Brain microvascular endothelial cell (primary cell): ENCODE measurements around the gene RTP1.
A peak's percentile ranks its signal among the peaks of the same experiment; 100 is the strongest.

ENCODE experiments used
- DNase-seq: peaks from one replicate; pipeline ENCODE4 v3.0.0-alpha.2; 2020
- H3K27ac ChIP-seq: fragments of 250-450 bp; sonication (Bioruptor Pico); 2 replicates; pipeline ENCODE4 v1.5.1; 2020; ENCODE audit warnings: mild to moderate bottlenecking, moderate library complexity
- H3K27me3 ChIP-seq: fragments of 250-450 bp; sonication (Bioruptor Pico); replicated peaks from 2 replicates; pipeline ENCODE4 v1.5.1; 2020; ENCODE audit warnings: mild to moderate bottlenecking
- H3K36me3 ChIP-seq: fragments of 250-450 bp; sonication (Bioruptor Pico); replicated peaks from 2 replicates; pipeline ENCODE4 v1.5.1; 2020; ENCODE audit warnings: mild to moderate bottlenecking
- H3K4me3 ChIP-seq: 2 replicates; pipeline ENCODE4 v1.5.1; 2011; ENCODE audit warnings: low read depth, mild to moderate bottlenecking, control low read depth, low read length, moderate library complexity
- in situ Hi-C: cut with HindIII; loops from 2 replicates; pipeline ENCODE4 v1.10.0; 2017; ENCODE audit warnings: low sequenced_read_pairs, low pct_ligation_motif_present
- TF ChIP-seq, protein P1 (sequence below): IDR thresholded peaks from 2 replicates; pipeline ENCODE4 v1.5.1; 2011; ENCODE audit warnings: low read depth, mild to moderate bottlenecking, moderate library complexity, low read length, control low read depth, inconsistent platforms; ENCODE audit errors: missing control alignments

The RTP1 gene

DNA sequence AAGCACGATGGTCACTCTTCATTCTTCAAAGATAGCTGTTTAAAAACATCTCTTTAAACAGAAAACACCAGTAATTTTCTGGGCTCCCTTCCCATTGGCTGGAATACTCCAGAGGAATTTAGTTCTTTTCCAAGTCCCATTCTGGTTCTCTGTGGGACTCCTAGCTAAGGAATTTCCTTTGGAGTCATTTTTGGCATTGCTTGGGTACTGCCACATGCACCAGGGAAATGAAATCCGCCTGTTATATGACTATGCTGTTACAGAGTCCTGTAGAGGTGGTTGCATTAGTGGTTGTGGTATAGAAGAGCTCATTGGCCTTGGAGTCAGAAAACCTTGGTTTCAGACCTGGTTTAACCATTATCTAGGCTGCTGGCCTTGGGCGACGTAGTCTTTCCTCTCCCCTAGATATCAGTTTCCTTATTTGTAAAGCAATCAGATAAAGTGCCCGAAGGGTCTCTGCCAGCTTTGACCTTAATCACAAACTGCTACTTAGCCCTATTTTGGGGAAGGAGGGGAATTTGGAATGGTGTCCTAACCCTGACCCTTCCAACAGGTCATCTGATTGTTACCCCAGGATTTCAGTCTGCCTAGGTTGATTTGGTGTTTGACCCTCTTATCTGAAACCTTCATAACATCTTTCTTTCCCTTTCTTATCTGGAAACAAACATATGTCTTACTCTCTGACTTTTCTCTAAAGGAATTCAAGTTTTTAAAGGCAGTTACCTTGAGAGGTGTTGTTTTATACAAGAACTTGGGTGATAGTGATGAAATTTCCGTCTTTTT, 13.4 kb downstream of the RTP1 start:
- Histone ChIP-seq H3K27ac (no peak overlapping the region), H3K4me3 (no peak overlapping the region), H3K36me3 (no peaks in the 10 kb centered on the region), H3K27me3 (no peaks in the 10 kb centered on the region)
- TF ChIP-seq, protein P1, sequence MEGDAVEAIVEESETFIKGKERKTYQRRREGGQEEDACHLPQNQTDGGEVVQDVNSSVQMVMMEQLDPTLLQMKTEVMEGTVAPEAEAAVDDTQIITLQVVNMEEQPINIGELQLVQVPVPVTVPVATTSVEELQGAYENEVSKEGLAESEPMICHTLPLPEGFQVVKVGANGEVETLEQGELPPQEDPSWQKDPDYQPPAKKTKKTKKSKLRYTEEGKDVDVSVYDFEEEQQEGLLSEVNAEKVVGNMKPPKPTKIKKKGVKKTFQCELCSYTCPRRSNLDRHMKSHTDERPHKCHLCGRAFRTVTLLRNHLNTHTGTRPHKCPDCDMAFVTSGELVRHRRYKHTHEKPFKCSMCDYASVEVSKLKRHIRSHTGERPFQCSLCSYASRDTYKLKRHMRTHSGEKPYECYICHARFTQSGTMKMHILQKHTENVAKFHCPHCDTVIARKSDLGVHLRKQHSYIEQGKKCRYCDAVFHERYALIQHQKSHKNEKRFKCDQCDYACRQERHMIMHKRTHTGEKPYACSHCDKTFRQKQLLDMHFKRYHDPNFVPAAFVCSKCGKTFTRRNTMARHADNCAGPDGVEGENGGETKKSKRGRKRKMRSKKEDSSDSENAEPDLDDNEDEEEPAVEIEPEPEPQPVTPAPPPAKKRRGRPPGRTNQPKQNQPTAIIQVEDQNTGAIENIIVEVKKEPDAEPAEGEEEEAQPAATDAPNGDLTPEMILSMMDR, result no peak
- in situ Hi-C loops, result loop anchor here (25.0 kb wide), 1 partner anchor 477 kb away; no protein-coding TSS in a partner anchor
- no peak for DNase-seq

DNA sequence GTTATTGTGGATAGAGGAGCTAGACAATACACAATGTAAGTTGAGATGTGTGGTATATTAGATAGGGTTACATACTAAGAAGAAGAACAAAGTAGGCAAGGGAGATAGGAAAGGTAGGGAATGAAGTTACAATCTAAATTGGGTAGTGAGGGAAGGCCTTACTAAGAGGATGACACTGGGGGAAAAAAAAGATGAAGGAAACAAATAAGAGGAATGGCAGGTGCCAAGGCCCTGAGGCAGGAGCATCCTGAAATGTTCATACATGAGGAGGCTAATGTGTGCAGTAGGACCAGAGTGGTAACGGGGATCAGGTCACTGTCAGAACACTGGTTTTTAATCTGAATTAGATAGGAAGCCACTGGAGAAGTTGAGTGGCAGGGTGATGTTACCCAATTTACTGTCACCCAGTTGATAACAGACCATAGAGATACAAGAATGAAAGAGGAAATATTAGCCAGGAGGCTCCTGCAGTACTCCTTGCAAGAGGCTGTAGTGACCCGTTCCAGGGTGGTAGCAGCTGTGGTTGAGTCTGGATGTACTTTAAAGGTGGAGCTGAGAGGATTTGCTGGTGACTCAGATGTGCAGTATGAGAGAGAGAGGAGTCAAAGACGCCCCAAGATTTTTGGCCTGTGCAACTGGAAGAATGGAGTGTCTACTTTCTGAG, 14.4 kb downstream of the RTP1 start:
- Histone ChIP-seq H3K36me3 (no peaks in the 10 kb centered on the region), H3K4me3 (no peak overlapping the region), H3K27me3 (no peaks in the 10 kb centered on the region), H3K27ac (no peak overlapping the region)
- TF ChIP-seq, protein P1, result no peak
- peak; percentile 22 for DNase-seq
- in situ Hi-C loops, result loop anchor here (25.0 kb wide), 1 partner anchor 476 kb away; no protein-coding TSS in a partner anchor

DNA sequence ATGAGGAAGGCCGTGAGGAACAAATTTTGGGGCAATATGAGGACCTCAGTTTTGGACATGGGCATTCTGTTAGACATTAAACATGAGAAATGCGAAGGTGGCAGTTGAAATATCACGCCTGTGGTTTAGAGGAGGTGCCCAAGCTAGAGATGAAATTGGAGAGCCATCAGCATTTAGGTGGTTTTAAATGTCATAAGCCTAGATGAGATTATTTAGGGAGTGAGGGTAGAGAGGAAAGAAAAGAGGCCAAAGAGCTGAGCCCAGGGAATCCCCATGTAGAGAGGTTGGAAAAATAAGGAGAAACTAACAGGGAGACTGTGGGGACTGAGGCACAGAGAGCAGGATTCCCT, 14.9 kb downstream of the RTP1 start:
- TF ChIP-seq, protein P1, result no peak
- H3K27ac ChIP-seq, result no peak overlapping the region
- no peak for DNase-seq
- no peak overlapping the region for H3K4me3 ChIP-seq
- no peaks in the 10 kb centered on the region for H3K27me3 ChIP-seq
- H3K36me3 ChIP-seq, result no peaks in the 10 kb centered on the region
- in situ Hi-C loops, result loop anchor here (25.0 kb wide), 1 partner anchor 475 kb away; no protein-coding TSS in a partner anchor

DNA sequence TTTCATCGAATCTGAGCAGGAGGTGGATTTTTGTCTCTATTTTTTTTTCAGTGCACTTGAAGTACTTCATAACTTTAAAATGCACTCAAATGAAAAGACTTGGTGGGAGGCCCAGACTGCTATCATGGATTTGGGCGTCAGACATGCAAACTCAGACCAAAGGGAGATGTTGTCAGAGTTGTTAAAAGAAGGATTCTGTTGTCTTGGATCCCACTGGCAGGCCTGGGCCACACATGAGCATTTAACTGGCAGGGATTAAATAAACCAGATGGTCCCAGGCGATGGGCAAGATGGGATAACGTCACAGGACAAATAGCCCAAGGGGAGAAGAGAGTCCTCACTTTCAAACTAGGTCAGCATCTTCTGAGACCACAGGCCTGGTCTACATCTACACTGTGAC, 15.4 kb downstream of the RTP1 start:
- TF ChIP-seq, protein P1, result no peak
- no peak overlapping the region for H3K4me3 ChIP-seq
- no peak overlapping the region for H3K27ac ChIP-seq
- no peaks in the 10 kb centered on the region for H3K36me3 ChIP-seq
- no peak for DNase-seq
- in situ Hi-C loops, result loop anchor here (25.0 kb wide), 1 partner anchor 475 kb away; no protein-coding TSS in a partner anchor
- no peaks in the 10 kb centered on the region for H3K27me3 ChIP-seq

DNA sequence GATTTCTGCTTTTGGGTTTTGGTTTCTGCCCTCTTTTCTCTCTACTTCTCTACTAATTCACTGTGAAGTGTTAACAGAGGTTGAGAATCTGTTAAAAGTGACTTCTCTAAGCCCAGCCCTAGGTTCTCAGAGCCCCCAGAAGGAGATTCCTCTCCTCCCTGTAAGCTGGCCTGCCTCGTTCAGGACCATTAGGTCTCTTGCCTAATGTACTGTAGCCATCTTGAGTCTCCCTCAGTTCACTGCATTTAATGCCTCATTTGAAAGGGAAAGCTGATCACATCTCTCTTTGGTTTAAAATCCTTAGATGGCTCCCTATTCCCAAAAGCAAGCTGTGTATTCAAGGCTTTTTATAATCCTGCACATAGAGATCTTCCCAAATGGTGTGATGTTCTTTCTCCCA, 16.3 kb downstream of the RTP1 start:
- H3K27me3 ChIP-seq, result no peaks in the 10 kb centered on the region
- no peak for DNase-seq
- no peaks in the 10 kb centered on the region for H3K36me3 ChIP-seq
- no peak overlapping the region for H3K4me3 ChIP-seq
- in situ Hi-C loops, result loop anchor here (25.0 kb wide), 1 partner anchor 474 kb away; no protein-coding TSS in a partner anchor
- H3K27ac ChIP-seq, result no peak overlapping the region
- TF ChIP-seq, protein P1, result no peak
